GM10266 (cell line): Measurements from ENCODE around the gene METTL15.

Experiments
- DNase-seq: peaks from one replicate; pipeline ENCODE4 v3.0.0; 2012; ENCODE audit errors: extremely low spot score
- CTCF ChIP-seq: IDR thresholded peaks from 2 replicates; pipeline ENCODE4 v1.5.1; 2012; ENCODE audit warnings: mild to moderate bottlenecking, low read depth; ENCODE audit not compliant: control insufficient read depth, insufficient read depth; ENCODE audit errors: missing control alignments

METTL15 gene

GRCh38 chr11:28337701-28338100 lies 229.5 kb downstream of the METTL15 start:
- no peak for DNase-seq

DNA sequence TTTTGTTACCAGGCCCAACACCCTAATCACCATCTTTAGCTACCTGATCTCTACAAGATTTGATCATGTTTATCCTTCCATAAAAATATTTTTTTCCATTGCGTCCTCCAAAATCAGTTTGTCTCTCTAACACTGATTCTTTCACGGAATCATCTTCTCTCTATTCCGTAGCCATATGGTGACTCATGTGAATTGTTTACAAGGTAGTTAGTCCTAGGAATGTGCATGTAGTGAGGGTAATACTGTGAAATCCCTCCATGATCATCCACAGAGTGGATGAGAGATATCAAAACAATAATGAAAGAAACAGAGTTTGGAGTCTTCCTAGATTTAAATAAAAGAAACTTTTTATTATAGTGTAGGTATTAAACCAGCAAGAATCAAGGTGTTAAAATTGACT lies 230.2 kb downstream of the METTL15 start:
- TF ChIP-seq CTCF, result no peak

More at GRCh38 chr11:28337701-28338100, 229.5 kb downstream of the METTL15 start:
- TF ChIP-seq CTCF, result no peak

DNA sequence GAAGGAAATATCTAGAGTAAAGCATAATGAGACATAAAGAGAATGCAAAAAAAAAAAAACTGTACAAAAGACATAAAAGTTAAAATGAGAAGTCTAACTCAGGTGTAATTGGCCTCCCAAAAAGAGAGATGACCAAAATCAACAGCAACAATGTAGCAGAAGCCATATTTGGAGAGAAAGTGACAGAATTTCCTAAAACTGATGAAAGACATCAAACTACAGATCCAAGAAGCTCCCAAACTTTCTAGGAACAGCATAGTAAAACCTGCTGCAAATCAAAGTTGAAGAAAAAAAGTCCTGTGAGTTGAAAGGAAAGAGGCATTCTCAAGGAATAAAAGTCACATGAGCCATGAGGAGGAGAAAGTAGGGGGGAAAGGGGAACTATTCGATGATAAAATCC lies 231.3 kb downstream of the METTL15 start:
- no peak for DNase-seq
- TF ChIP-seq CTCF, result no peak

More for the DNA sequence above, 230.2 kb downstream of the METTL15 start:
- no peak for DNase-seq

- TF ChIP-seq CTCF, result no peak
- no peak for DNase-seq
Measured at GRCh38 chr11:28342716-28343115, 234.5 kb downstream of the METTL15 start.

- TF ChIP-seq CTCF, result no peak
- no peak for DNase-seq
Measured at GRCh38 chr11:28343304-28344233, 235.4 kb downstream of the METTL15 start.

- no peak for TF ChIP-seq CTCF
- DNase-seq, result no peak
Measured at GRCh38 chr11:28346209-28346608, 238.0 kb downstream of the METTL15 start.

DNA sequence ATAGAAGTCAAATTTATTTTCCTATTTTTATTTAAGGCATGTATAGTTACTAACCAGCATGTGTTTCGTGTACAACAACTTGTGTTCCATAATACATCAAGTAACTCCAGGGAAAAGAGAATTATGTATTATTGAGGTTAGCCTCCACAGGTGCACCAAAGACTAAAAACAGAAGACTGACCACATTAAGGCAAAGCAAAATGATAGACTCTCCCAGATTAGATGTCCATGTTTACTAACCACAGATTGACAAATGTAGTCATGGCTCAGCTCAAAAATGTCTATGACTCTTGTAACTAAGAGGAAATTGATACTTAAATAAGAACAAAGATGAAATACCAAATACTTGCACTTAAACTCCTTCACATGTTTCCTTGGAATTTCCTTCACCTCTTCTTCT lies 238.5 kb downstream of the METTL15 start:
- no peak for TF ChIP-seq CTCF
- DNase-seq, result no peak
